Measurements from ENCODE around the gene NEUROD2.

DNA sequence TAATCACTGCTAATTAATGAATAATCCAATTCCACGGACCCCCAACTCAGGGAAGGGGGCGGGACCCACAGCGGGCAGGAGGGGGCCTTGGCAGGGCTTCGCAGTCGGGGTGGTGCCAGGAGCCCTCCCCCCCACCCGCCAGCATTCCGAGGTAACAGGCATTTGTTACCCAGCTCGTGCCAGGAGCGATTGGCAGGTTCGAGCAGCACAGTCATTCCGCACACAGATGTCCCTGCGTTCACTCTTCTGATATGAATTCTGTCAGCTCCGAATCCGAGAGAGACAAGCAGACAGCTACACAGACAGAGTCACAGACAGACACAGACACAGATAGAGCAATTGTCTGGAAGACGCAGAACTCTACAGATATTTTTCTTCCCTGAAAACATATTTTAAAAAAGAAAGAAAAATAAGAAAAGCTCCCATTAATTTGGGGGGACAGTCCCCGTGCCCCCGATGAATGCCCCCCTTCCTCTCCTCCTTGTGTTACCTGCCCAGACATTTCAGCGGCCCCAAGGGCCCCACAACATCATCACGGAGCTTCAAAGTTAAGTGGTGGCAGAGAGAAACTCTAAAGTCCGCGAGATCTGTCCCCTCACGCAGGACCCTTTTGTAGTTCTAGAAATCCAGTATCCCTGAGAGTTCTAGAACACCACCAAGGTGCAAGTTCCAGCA, 10.2 kb downstream of the NEUROD2 start:
- no peak for TF ChIP-seq ZBTB7A (tag by site-specific recombination; IDR thresholded peaks at IDR 0.05; ENCODE audit: low read depth)
- no peak for TF ChIP-seq CTCF (tag by site-specific recombination; IDR thresholded peaks at IDR 0.05)
- TF ChIP-seq MZF1 (tag by site-specific recombination; IDR thresholded peaks at IDR 0.05; ENCODE audit: borderline replicate concordance), result no peak
- no peak for TF ChIP-seq ZNF121 (tag by site-specific recombination; IDR thresholded peaks at IDR 0.05)
- no peak for TF ChIP-seq ZNF23 (tag by site-specific recombination; IDR thresholded peaks at IDR 0.05; ENCODE audit: borderline replicate concordance)
- TF ChIP-seq KLF16 (tag by site-specific recombination; IDR thresholded peaks at IDR 0.05), result no peak

Measured in HEK293 (cell line).